ENCODE data around the gene BICDL1.

BICDL1 gene

GRCh38 chr12:120132054-120132836 is 143.2 kb downstream of the BICDL1 start:
- H3K4me3 Mint-ChIP-seq: no peak overlapping the region
- H3K27ac Mint-ChIP-seq: no peak overlapping the region
- TF ChIP-seq CTCF (IDR thresholded peaks at IDR 0.05; ENCODE audit: unreplicated experiment in 3 of 3): no peak
- H3K36me3 Mint-ChIP-seq (ENCODE audit: low read depth): peaks cover 65% of the 10 kb centered on the region
- H3K9me3 Mint-ChIP-seq: no peaks in the 10 kb centered on the region
- no peaks in the 10 kb centered on the region for H3K27me3 Mint-ChIP-seq (ENCODE audit: low read depth)
- no peaks in the 10 kb centered on the region for H3K4me1 Mint-ChIP-seq

- Mint-ChIP-seq H3K27me3 (ENCODE audit: low read depth) (no peaks in the 10 kb centered on the region), H3K9me3 (no peaks in the 10 kb centered on the region), H3K36me3 (ENCODE audit: low read depth) (peaks cover 64% of the 10 kb centered on the region), H3K27ac (no peak overlapping the region), H3K4me1 (no peaks in the 10 kb centered on the region), H3K4me3 (no peak overlapping the region)
- TF ChIP-seq CTCF (IDR thresholded peaks at IDR 0.05; ENCODE audit: unreplicated experiment in 3 of 3): no peak
Observed at GRCh38 chr12:120132863-120133385, 143.9 kb downstream of the BICDL1 start.

GRCh38 chr12:120134307-120134980 is 145.4 kb downstream of the BICDL1 start:
- Mint-ChIP-seq H3K4me3 (no peak overlapping the region), H3K27ac (no peak overlapping the region), H3K27me3 (ENCODE audit: low read depth) (no peaks in the 10 kb centered on the region), H3K9me3 (no peaks in the 10 kb centered on the region), H3K4me1 (no peaks in the 10 kb centered on the region), H3K36me3 (ENCODE audit: low read depth) (peaks cover 62% of the 10 kb centered on the region)
- TF ChIP-seq CTCF (IDR thresholded peaks at IDR 0.05; ENCODE audit: unreplicated experiment in 3 of 3): no peak

- no peaks in the 10 kb centered on the region for H3K9me3 Mint-ChIP-seq
- peaks cover 71% of the 10 kb centered on the region for H3K36me3 Mint-ChIP-seq (ENCODE audit: low read depth)
- no peak overlapping the region for H3K4me3 Mint-ChIP-seq
- no peaks in the 10 kb centered on the region for H3K4me1 Mint-ChIP-seq
- no peak for TF ChIP-seq CTCF (IDR thresholded peaks at IDR 0.05; ENCODE audit: unreplicated experiment in 3 of 3)
- H3K27me3 Mint-ChIP-seq (ENCODE audit: low read depth): no peaks in the 10 kb centered on the region
- H3K27ac Mint-ChIP-seq: no peak overlapping the region
Observed at GRCh38 chr12:120136093-120136770, 147.2 kb downstream of the BICDL1 start.

GRCh38 chr12:120137833-120138232 is 148.8 kb downstream of the BICDL1 start:
- Mint-ChIP-seq H3K9me3 (no peaks in the 10 kb centered on the region), H3K27ac (no peak overlapping the region), H3K27me3 (ENCODE audit: low read depth) (no peaks in the 10 kb centered on the region), H3K4me3 (no peak overlapping the region), H3K4me1 (no peaks in the 10 kb centered on the region), H3K36me3 (ENCODE audit: low read depth) (peaks cover 69% of the 10 kb centered on the region)
- TF ChIP-seq CTCF (IDR thresholded peaks at IDR 0.05; ENCODE audit: unreplicated experiment in 3 of 3): no peak

All from nephron (organoid).